ENCODE measurements around the gene POT1.

The POT1 gene

GRCh38 chr7:124808206-124808605 lies 121.4 kb downstream of the POT1 start:
- DNase-seq (ENCODE audit: low read depth): no peak
- no peak overlapping the region for H3K4me3 ChIP-seq (ENCODE audit: control insufficient read depth, low read depth, low read length)
- TF ChIP-seq CTCF (IDR thresholded peaks at IDR 0.05; ENCODE audit: control insufficient read depth, insufficient read depth, low read depth, low read length, missing control alignments): no peak

GRCh38 chr7:124801330-124801895 lies 128.2 kb downstream of the POT1 start:
- no peak overlapping the region for H3K4me3 ChIP-seq (ENCODE audit: control insufficient read depth, low read depth, low read length)
- TF ChIP-seq CTCF (IDR thresholded peaks at IDR 0.05; ENCODE audit: control insufficient read depth, insufficient read depth, low read depth, low read length, missing control alignments): no peak
- no peak for DNase-seq (ENCODE audit: low read depth)

GRCh38 chr7:124800386-124800785 lies 129.2 kb downstream of the POT1 start:
- TF ChIP-seq CTCF (IDR thresholded peaks at IDR 0.05; ENCODE audit: control insufficient read depth, insufficient read depth, low read depth, low read length, missing control alignments): no peak
- DNase-seq (ENCODE audit: low read depth): no peak
- no peak overlapping the region for H3K4me3 ChIP-seq (ENCODE audit: control insufficient read depth, low read depth, low read length)

- H3K4me3 ChIP-seq (ENCODE audit: control insufficient read depth, low read depth, low read length): no peak overlapping the region
- no peak for TF ChIP-seq CTCF (IDR thresholded peaks at IDR 0.05; ENCODE audit: control insufficient read depth, insufficient read depth, low read depth, low read length, missing control alignments)
- DNase-seq (ENCODE audit: low read depth): no peak
These were observed 130.2 kb downstream of the POT1 start for GRCh38 chr7:124799448-124799847.

- no peak for DNase-seq (ENCODE audit: low read depth)
- TF ChIP-seq CTCF (IDR thresholded peaks at IDR 0.05; ENCODE audit: control insufficient read depth, insufficient read depth, low read depth, low read length, missing control alignments): no peak
- no peak overlapping the region for H3K4me3 ChIP-seq (ENCODE audit: control insufficient read depth, low read depth, low read length)
These were observed 132.9 kb downstream of the POT1 start for GRCh38 chr7:124796771-124797170.

GRCh38 chr7:124792696-124793095 lies 136.9 kb downstream of the POT1 start:
- TF ChIP-seq CTCF (IDR thresholded peaks at IDR 0.05; ENCODE audit: control insufficient read depth, insufficient read depth, low read depth, low read length, missing control alignments): no peak
- H3K4me3 ChIP-seq (ENCODE audit: control insufficient read depth, low read depth, low read length): no peak overlapping the region
- no peak for DNase-seq (ENCODE audit: low read depth)

GRCh38 chr7:124792002-124792401 lies 137.6 kb downstream of the POT1 start:
- H3K4me3 ChIP-seq (ENCODE audit: control insufficient read depth, low read depth, low read length): no peak overlapping the region
- DNase-seq (ENCODE audit: low read depth): no peak
- TF ChIP-seq CTCF (IDR thresholded peaks at IDR 0.05; ENCODE audit: control insufficient read depth, insufficient read depth, low read depth, low read length, missing control alignments): no peak
